Chondrocyte (in vitro differentiated cells): ENCODE data around the gene APBB3. TPM values are rescaled to one million over a fixed set of nuclear protein-coding genes. Genes with fewer than 3 reads are reported as not detected.
"Not testable (repeated sequence)": the region's sequence is repeated elsewhere in the genome, so short reads cannot be mapped to it uniquely, and the experiment has no call there.

ENCODE experiments used
- DNase-seq: peaks from one replicate; pipeline ENCODE4 v3.0.0; 2021; ENCODE audit warnings: mixed read lengths, low spot score
- H3K27ac Mint-ChIP-seq: one replicate; pipeline ENCODE4 v1.8.0; 2021; ENCODE audit warnings: mild to moderate bottlenecking, moderate library complexity, mixed read lengths; ENCODE audit not compliant: unreplicated experiment
- H3K27me3 Mint-ChIP-seq: 2 replicates; pipeline ENCODE4 v1.8.0; 2021; ENCODE audit warnings: low read depth, mixed read lengths
- H3K36me3 Mint-ChIP-seq: 2 replicates; pipeline ENCODE4 v1.8.0; 2021; ENCODE audit warnings: low read depth, mixed read lengths
- H3K4me1 Mint-ChIP-seq: 2 replicates; pipeline ENCODE4 v1.8.0; 2021; ENCODE audit warnings: low read depth, mild to moderate bottlenecking, mixed read lengths
- H3K4me3 Mint-ChIP-seq: one replicate; pipeline ENCODE4 v1.8.0; 2021; ENCODE audit warnings: mild to moderate bottlenecking, moderate library complexity, mixed read lengths; ENCODE audit not compliant: unreplicated experiment
- H3K9me3 Mint-ChIP-seq: 2 replicates; pipeline ENCODE4 v1.8.0; 2021; ENCODE audit warnings: low read depth, mixed read lengths
- total RNA-seq: library from RNA; stranded (reverse); gene quantifications from 3 replicates; pipeline ENCODE4 v1.2.1, GENCODE V29; 2021
- TF ChIP-seq, protein P1 (sequence below): fragments of 200-600 bp; sonication (generic); IDR thresholded peaks from 2 replicates; pipeline ENCODE4 v1.5.0; 2021; ENCODE audit warnings: antibody characterized with exemption, mild to moderate bottlenecking, moderate library complexity

The APBB3 gene
- total RNA-seq, 1 donor from 2014 or later, result 42.3 TPM

DNA sequence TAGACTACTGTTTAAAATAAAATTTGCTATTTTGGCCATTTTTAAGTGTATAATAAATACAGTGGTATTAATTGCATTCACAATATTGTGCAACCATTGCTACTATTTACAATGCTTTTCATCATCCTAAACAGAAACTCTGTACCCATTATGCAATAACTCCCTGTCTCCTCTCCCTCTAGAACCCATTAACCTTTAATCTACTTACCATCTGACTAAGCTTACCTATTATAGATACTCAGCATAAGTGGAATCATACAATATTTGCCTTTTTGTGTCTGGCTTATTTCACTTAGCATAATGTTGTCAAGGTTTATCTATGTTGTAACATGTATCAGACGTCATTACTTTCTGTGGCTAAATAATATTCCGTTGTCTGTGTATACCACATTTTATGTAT lies 42.6 kb upstream of the APBB3 start:
- peaks cover 4% of the 10 kb centered on the region for H3K4me1 Mint-ChIP-seq
- H3K4me3 Mint-ChIP-seq, result no peak overlapping the region
- no peak overlapping the region for H3K27ac Mint-ChIP-seq
- H3K27me3 Mint-ChIP-seq, result peaks cover 5% of the 10 kb centered on the region
- TF ChIP-seq, protein P1, sequence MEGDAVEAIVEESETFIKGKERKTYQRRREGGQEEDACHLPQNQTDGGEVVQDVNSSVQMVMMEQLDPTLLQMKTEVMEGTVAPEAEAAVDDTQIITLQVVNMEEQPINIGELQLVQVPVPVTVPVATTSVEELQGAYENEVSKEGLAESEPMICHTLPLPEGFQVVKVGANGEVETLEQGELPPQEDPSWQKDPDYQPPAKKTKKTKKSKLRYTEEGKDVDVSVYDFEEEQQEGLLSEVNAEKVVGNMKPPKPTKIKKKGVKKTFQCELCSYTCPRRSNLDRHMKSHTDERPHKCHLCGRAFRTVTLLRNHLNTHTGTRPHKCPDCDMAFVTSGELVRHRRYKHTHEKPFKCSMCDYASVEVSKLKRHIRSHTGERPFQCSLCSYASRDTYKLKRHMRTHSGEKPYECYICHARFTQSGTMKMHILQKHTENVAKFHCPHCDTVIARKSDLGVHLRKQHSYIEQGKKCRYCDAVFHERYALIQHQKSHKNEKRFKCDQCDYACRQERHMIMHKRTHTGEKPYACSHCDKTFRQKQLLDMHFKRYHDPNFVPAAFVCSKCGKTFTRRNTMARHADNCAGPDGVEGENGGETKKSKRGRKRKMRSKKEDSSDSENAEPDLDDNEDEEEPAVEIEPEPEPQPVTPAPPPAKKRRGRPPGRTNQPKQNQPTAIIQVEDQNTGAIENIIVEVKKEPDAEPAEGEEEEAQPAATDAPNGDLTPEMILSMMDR, result no peak
- DNase-seq, result no peak
- H3K36me3 Mint-ChIP-seq, result no peaks in the 10 kb centered on the region
- H3K9me3 Mint-ChIP-seq, result no peaks in the 10 kb centered on the region

DNA sequence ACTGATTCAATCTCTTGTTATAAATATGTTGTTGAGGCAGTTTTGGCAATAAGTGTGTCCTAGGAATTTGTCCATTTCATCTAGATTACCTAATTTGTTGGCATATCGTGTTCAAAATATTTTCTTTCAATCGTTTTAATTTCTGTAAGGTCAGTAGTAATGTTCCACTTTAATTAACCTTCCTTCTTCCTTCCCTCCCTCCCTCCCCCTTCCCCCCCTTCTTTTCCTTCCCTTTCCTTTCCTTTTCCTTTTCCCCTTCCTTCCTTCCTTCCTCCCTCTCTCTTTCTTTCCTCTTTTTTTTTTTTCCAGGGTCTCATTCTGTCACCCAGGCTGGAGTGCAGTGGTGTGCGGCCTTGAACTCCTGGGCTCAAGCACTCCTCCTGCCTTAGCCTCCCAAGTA lies 41.5 kb upstream of the APBB3 start:
- Mint-ChIP-seq H3K36me3 (no peaks in the 10 kb centered on the region), H3K4me1 (peaks cover 4% of the 10 kb centered on the region), H3K27me3 (peaks cover 5% of the 10 kb centered on the region), H3K9me3 (no peaks in the 10 kb centered on the region), H3K27ac (no peak overlapping the region), H3K4me3 (no peak overlapping the region)
- no peak for DNase-seq
- TF ChIP-seq, protein P1, result no peak

DNA sequence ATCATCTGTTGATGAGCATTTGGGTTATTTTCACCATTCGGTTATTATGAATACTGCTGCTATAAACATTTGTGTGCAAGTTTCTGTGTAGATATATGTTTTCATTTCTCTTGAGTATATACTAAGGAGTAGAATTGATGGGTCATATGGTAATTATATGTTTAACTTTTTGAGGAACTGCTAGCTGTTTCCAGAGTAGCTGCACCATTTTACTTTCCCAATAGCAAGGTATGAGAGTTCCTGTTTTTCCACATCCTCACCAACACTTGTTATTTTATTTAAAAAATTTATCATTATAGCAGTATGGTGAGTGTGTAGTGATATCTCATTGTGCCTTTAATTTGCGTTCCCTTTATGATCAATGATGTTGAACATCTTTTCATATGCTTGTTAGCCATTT lies 39.3 kb upstream of the APBB3 start:
- Mint-ChIP-seq H3K36me3 (no peaks in the 10 kb centered on the region), H3K27me3 (peaks cover 3% of the 10 kb centered on the region), H3K4me3 (no peak overlapping the region), H3K9me3 (no peaks in the 10 kb centered on the region), H3K27ac (no peak overlapping the region), H3K4me1 (no peaks in the 10 kb centered on the region)
- TF ChIP-seq, protein P1, result no peak
- DNase-seq, result no peak

DNA sequence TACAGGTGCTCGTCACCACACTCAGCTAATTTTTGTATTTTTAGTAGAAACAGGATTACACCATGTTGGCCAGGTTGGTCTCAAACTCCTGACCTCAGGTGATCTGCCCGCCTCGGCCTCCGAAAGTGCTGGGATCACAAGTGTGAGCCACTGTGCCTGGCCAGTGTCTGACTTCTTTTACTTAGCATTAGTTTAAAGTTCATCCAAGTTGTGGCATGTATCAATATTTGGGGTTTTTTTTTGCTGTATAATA lies 39.0 kb upstream of the APBB3 start:
- H3K4me1 Mint-ChIP-seq, DNase-seq, H3K27ac Mint-ChIP-seq: not testable (repeated sequence)

DNA sequence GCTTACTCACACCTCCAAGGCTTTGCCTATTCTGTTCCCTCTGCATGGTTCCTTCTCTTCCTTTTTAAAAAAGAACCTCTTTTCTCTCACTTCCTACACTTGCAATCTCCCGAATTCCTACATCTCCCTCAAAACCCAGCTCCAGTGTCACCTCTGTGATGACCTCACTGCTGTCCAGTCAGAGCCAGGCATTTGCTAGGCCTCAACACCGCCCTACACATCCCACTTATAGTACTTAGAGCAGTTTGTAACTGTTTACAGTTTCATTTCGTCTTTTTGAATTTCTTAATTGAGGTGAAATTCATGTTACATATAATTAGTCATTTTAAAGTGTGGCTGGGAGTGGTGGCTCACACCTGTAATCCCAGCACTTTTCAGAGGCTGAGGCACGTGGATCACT lies 37.7 kb upstream of the APBB3 start:
- Mint-ChIP-seq H3K36me3 (no peaks in the 10 kb centered on the region), H3K27ac (no peak overlapping the region), H3K27me3 (peaks cover 6% of the 10 kb centered on the region), H3K9me3 (no peaks in the 10 kb centered on the region), H3K4me1 (no peaks in the 10 kb centered on the region), H3K4me3 (no peak overlapping the region)
- TF ChIP-seq, protein P1, result no peak
- DNase-seq, result no peak

More for the DNA sequence above, 39.0 kb upstream of the APBB3 start:
- H3K9me3 Mint-ChIP-seq, H3K4me3 Mint-ChIP-seq, H3K27me3 Mint-ChIP-seq, H3K36me3 Mint-ChIP-seq: not testable (repeated sequence)

DNA sequence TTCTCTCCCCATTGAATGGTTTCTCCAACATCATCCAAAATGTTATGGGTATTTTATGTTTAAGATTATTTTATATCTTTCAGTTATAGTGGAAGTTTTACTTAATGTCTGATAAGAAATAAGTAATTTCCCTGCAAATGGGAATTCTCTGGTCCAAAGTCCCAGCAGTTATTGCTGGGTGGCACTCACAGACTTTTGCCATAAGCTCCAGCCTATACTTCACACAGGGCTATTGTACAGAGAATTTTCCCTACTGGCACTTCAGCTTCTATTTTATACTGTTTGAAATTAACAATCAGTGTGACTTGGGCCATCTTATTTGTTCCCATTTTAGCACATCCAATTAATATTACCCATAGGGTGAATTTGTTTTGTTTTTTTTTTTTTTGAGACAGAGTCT lies 35.7 kb upstream of the APBB3 start:
- H3K9me3 Mint-ChIP-seq, result no peaks in the 10 kb centered on the region
- TF ChIP-seq, protein P1, result no peak
- H3K27me3 Mint-ChIP-seq, result peaks cover 9% of the 10 kb centered on the region
- DNase-seq, result no peak
- no peak overlapping the region for H3K27ac Mint-ChIP-seq
- H3K4me3 Mint-ChIP-seq, result no peak overlapping the region
- no peaks in the 10 kb centered on the region for H3K36me3 Mint-ChIP-seq
- no peaks in the 10 kb centered on the region for H3K4me1 Mint-ChIP-seq
